HG03139 (cell line): ENCODE results near the gene GPATCH4.
"Not testable (repeated sequence)": the region's sequence is repeated elsewhere in the genome, so short reads cannot be mapped to it uniquely, and the experiment has no call there.

Source experiments
- ATAC-seq: cut with Tn5 transposase; IDR thresholded peaks from one replicate; pipeline ENCODE4 v1.9.1; 2021; ENCODE audit not compliant: unreplicated experiment

The GPATCH4 gene

DNA sequence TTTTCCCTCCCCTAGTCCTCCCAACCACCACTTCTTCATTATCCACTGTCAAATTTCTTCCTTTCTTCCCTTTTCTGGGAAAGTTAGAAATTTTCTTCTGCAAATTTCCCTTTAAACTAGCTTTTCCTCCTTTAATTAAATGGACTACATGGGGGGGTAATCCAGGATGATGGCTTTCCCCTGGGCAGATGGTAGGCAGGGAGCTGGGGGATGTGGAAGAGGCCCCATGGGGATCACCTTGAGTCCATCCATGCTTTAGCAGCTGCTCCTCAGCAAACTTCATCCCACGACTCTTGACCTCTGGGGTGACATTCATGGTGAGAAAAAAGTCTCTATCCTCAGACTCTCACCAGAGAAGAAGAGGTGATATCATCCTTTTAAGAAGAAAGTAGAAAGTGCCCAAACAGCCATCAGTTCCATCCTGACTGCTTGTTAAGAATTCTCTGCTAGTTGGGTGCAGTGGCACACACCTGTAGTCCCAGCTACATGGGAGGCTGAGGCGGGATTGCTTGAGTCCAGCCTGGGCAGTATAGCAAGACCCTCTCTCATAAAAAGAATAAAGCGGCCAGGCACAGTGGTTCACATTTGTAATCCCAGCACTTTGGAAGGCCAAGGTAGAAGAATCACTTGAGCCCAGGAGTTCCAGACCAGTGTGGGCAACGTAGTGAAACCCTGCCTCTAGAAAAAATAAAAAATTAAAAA lies 2.4 kb downstream of the GPATCH4 start:
- no peak for ATAC-seq

DNA sequence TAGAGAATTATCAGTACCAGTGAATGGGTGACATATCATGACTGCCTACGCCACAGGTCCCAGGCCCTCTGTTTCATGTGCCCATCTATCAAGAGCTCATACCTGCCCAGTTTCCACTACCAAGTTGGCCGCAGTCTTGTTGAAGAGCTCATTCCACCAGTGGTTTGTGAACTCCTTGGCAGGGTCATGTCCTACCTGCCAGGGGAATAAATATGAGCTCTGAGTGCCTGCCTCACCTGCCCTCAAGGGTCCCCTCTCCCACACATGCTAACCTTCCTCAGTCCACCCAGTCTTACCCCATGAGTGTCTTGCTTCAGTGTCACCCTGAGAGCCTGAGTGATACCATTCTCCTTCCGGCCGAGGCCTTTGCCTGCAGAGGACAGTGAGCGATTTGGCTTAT lies 3.2 kb downstream of the GPATCH4 start:
- no peak for ATAC-seq

DNA sequence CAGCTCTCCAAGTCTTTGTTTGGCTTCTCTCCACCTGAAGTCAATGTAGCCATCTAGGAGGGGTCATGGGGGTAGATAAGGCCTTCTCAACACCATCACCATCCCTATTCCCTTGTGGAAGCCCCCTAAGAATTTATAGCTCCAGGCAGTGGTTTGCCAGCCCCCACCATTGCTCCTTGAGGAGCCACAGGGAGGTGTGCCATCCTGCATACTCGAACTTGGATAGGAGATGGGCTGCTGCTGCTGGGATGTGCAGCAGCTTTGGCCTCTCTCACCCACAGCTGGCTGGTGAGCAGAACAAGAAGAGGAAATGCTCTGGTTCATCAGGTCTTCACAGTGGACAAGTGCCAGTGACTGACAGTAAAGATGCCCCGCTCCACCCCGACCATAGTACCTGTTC lies 4.9 kb downstream of the GPATCH4 start:
- no peak for ATAC-seq

DNA sequence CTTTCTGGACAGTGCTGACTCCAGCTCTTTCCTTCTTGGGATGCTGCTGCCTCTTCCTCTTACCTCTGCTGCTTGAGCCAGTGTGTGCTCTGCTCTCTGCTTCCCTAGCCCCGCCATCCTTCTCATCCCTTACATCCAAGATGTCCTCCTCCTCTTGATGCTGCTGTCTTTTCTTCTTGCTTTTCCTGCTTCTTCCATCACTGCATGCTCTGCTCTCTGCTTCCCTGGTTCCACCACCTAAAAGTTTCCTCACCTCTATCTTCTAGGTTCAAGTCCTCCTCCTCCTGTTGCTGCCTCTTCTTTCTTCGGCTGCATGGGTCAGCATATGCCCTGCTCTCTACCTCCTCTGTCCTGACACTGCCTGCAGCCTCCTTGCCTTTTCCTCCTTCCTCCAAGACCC lies 6.3 kb downstream of the GPATCH4 start:
- ATAC-seq, result no peak

DNA sequence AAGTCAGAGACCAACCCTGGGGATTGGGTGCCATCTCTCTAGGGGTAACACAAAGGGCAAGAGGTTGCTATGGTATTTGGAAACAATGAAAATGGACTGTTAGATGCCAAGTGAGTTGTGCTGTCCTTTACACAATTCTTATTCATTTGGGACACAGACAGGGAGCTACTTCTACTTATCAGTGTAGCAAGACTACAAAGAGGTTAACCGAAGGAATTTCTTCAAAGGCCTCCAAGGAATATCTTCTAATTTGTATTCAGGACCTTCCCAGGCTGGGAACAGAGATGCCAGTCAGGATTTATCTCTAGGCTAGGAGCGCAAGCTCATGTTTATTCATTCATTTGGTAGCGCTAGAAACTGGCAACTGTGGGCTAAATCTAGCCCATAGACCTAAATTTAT lies 7.1 kb downstream of the GPATCH4 start:
- no peak for ATAC-seq

DNA sequence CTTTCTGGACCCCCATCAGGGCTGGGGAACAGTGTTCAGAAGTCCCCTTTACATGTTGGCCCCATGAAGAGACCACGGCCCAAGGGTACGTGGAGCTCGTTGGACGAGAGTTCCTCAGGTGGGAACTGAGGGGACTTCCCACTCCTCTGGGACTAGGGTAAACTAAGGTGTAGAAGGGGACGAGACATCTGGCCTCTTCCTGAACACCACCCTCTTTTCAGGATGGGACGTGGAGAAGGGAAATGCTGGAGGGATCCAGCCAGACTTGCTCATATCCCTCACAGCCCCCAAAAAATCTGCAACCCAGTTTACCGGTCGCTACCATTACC lies 7.7 kb downstream of the GPATCH4 start:
- ATAC-seq, result no peak

DNA sequence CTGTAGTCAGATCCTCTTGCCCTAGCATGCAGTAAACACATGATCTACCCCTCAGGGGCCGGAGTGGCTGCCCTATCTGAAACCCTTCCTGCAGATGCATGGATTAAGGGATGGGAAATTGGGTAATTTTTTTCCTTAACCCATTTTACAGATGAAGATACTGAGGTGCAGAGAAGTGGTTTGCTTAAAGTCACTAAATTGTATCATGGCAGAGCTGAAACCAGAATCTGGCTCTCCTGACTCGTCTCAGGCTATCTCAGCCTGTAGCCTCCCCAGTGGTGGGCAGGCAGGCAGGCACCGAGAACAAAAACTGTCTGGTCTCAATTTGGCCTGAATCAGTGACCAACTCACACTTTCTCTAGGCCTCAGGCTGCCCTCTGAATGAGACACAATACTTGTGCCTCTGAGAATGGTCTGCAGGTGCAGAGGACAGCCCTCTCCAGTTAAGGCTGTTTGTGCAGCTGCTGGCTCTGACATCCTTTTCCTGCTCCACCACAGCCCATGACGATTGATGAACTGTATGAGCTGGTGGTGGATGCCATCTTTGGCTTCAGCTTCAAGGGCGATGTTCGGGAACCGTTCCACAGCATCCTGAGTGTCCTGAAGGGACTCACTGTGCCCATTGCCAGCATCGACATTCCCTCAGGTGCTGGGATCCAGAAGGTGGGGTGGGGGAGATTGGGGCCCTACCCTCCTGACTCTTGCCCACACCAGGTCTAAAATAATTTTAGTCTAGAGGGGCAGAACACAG lies 8.2 kb downstream of the GPATCH4 start:
- no peak for ATAC-seq

DNA sequence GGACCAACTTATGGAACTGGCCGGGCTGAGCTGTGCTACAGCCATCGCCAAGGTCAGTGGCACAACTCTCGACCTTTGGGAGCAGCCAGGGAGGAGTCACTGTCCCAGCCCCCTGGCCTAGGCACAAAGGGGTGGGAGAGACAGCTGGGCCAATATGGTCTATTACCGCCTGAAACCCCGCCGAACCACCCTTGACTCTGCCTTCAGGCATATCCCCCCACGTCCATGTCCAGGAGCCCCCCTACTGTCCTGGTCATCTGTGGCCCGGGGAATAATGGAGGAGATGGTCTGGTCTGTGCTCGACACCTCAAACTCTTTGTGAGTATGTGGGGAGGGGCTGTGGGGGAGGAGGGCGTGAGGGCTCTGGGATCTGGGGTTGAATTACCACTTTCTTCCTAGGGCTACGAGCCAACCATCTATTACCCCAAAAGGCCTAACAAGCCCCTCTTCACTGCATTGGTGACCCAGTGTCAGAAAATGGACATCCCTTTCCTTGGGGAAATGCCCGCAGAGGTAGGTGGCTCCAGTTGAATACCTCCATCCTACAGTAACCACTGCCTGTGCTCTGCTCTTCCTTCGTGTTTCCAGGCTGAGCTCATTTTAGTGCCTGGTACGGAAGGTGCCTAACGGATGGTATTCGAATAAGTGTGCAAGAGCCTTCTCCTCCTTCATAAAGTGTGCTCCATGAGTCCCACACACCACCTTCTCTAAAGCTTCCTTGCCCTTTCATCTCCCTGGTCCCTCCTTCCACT lies 8.9 kb downstream of the GPATCH4 start:
- ATAC-seq, result no peak

DNA sequence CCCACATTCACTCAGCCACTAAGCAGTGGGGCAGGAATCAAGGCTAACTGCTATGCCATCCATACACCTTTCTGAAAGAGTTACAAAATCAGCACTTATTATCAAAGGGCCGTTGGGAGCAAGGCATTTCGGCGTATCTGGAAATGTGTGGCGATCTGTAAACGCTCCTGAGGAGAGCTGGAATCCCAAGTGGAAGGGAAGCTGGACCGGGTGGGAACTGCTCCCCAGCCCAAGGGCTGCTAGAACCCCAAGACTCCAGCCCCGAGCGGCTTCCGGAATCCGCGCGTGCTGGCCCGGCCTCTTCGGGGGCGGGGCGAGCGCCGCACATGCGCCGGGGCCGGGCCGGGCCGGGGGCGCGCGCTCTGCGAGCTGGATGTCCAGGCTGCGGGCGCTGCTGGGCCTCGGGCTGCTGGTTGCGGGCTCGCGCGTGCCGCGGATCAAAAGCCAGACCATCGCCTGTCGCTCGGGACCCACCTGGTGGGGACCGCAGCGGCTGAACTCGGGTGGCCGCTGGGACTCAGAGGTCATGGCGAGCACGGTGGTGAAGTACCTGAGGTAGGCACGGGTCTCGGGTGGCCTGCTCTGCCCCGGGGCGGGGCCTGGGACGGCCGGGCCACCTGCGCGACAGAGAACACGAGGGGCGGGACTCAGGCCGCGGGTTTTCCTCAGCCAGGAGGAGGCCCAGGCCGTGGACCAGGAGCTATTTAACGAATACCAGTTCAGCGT lies 9.7 kb downstream of the GPATCH4 start, which contains the start of gene NAXE:
Gene NAXE, plus strand, starts transcription at position 345 of the 726 bp plus-strand sequence. Its CDS starts 29 bp downstream, at position 374.
- peak; percentile 77 for ATAC-seq

DNA sequence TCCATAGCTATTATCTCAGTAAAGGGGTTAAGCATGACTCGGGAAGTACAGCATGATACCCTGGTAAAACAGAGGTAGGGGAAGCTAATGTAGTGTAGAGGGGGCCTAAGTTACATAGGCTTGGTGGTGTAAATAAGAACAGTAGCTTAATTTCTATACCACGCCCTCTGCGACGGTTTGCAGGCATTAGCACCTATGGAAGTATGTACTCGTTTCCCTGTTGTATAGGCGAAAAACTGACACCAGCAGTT lies 10.2 kb downstream of the GPATCH4 start:
- ATAC-seq, result no peak

DNA sequence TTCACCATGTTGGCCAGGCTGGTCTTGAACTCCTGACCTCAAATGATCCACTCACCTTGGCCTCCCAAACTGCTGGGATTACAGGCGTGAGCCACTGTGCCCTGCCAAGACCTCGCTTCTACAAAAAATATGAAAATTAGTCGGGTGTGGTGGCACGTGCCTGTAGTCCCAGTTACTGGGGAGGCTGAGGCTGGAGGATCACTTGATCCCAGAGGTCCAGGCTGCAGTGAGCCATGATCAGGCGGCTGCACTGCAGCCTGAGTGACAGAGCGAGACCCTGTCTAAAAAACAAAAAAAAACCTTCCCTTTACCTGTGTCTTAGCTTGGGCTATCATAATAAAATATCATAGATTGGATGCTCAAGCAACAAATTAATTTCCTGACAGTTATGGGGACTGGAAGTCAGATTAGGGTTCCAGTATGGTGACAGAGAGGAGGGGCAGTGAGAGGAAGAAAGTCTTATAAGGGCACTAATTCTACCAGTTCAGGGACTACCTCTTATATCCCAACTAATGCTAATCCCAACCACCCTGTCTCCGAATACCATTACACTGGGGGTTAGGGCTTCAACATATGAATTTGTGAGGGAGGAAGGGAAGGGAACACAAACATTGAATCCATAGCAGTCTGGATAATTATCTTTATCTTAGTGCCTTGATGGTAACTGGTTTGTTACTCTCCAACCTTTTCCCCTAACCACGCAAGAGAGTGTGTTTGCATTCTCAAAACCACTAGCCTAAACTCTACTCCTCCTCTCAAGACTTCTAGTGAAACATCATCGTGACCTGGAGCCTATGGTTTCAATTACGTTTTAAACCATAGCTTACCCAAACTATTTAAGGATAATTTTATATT lies 10.7 kb downstream of the GPATCH4 start:
- ATAC-seq, result no peak

DNA sequence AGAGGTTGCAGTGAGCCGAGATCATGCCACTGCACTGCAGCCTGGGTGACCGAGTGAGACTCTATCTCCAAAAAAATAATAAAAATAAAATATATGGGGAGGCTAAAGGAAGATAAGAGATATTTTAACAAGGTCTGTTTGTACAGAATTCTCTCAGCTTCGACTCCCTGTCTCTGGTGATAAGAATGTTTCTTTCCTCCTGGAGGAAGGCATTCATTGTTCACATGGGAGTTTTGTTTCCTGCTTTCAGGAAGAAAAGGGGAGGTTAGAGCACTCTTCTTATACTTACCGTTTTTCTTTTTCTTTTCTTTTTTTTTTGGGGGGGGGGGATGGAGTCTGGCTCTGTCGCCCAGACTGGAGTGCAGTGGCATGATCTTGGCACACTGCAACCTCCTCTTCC lies 11.7 kb downstream of the GPATCH4 start:
- no peak for ATAC-seq

DNA sequence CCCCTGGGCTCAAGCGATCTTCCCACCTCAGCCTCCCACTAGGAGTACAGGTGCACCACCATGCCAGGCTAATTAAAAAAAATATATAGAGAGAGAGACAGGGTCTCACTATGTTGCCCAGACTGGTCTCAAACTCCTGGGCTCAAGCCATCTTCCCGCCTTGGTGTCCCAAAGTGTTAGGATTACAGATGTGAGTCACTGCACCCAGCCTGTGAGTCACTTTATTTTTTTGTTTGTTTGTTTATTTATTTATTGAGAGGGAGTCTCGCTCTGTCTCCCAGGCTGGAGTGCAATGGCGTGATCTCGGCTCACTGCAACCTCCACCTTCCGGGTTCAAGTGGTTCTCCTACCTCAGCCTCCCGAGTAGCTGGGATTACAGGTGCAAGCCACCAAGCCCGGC lies 13.4 kb downstream of the GPATCH4 start:
- not testable (repeated sequence) for ATAC-seq

DNA sequence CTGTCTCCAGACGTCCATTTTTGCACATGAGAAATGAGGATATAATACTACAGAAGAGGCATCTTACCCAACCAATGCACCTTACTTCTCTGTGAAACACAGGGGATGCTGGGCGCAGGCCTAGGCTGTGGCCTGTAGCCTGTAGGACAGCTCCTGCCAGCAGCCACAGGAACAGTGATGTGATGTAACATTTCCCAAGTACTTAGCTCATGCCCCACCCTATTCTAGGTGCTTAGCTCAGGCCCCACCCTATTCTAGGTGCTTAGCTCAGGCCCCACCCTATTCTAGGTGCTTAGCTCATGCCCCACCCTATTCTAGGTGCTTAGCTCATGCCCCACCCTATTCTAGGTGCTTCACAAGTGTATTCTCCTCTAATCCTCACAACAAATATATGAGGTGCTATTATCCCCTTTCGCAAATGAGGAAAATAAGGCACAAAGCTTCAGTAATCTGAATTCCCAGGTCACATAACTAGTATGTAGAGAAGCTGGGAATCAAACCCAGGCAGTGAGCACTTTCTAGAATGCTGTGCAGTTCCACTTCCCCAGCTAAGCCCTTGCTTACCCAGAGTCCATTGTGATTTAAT lies 14.3 kb downstream of the GPATCH4 start:
- no peak for ATAC-seq

DNA sequence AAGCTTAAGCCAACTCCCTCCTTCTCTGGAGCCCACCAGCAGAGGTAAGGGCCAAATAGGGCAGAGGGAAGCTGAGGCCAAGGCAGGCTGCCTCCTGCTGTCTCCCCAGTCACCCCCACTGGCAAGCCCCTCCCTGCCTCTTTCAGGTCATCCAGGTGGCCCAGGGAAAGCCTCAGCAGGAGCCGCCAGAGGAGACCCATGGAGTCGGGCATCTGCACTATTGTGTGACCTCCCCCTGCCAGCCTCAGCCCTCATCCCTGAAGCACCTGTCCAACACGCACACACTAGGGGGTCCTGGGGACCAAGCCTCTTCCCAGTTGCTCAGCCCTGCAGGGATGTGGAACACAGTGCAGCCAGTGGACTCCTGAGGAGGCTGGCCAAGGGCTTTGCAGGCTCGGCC lies 15.0 kb downstream of the GPATCH4 start:
- ATAC-seq, result no peak

DNA sequence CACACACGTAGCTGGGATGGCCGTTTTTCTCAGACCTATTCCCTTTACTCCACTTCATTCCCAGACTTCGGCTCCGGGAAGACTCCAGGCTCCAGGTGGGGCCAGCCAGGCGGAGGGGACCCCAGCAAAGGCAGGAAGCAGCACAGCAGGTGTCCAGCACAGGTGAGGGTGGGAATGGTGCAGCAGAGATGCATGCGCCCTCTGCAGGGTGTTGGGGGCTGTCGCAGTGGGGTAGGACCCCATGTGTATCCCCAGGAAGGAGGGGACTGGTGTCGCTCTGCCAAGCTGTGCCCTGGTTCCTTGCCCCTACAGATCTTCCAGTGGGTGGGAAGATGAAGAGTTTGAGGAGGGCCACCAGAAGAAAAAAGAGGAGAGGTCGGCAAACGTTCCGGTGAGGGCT lies 16.5 kb downstream of the GPATCH4 start:
- no peak for ATAC-seq

DNA sequence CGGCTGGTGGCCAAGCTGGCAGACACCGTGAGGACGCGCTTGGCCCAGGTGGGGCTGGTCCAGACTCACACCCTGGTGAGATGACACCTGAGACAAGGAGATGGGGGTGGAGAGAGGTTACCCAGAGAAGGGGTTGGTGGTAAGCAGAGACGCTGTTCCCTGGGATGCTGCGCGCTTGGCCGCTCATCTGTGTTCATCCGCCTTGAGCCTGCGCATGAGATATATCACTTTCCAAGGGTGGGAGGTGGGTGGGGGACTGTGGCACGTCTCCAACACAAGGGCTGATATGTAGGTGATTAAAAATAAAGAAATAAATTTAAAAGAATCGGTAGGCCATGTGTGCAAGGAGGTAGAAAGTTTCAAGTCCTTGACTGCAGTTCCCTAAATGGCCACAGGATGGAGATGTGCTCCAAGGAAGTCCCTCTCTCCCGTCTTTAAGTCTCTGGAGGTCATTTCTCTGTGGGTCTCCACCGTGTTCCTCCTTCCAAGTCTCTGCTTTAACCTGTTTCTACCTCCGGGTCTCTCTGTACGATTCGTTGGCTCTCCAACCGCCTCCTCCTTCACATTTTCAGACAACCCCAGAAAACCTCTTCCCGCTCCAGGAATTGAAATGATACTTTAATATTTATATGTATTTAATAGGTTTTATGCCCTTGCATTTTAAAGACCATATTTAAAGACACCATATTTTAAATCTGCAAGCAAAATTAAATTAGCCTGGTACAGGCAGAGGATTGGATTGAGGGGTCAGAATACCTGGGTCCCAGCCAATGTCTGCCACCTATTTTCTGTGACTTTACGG lies 17.3 kb downstream of the GPATCH4 start:
- ATAC-seq, result no peak

DNA sequence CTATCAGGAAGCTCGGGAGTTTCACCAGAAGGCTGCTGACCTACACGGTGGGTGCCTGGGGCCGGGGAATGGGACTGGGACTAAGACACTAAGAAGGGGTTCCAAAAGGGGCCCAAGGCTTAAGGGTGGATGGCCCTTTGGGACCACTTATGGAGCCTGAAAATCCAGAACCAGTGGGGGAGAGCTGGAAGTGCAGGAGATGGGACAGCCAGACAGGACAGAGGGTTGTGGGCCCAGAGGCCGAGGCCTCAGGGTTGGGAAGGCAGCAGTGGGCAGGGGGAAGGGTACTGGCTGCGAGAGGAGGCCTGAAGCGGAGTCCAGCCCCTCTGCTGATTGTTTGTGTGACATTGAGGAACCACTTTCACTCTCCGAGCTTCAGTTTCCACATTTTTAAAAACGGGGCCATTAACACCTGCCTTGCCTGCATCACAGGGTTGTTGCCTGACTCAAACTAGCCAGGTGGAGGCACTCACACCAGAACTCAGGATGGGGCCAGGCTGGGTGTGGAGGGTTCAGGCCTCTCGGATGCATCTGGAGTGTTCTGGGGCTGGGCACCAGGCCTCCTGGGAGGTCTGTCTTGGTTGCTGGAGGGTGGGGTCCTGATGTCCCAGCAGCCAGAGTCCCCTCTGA lies 18.8 kb downstream of the GPATCH4 start:
- no peak for ATAC-seq
